Thyroid gland (tissue), 4 donors: Measurements from ENCODE around the gene PGM5.

ENCODE experiments used
- CTCF ChIP-seq, 6 experiments: fragments of 200-600 bp in 3 of 6; fragments of 450-650 bp in 3 of 6; sonication (generic) in 3 of 6; IDR thresholded peaks; one replicate each; pipeline ENCODE4 v1.5.1; 2016 to 2019; ENCODE audit warnings: antibody characterized with exemption in 6 of 6, mild to moderate bottlenecking in 2 of 6, inconsistent platforms in 1 of 6, moderate library complexity in 1 of 6
- POLR2A ChIP-seq, 2 donors: fragments of 450-650 bp; IDR thresholded peaks; one replicate each; pipeline ENCODE4 v1.6.1; 2017; ENCODE audit warnings: antibody characterized with exemption in 2 of 2, mild to moderate bottlenecking in 2 of 2, moderate library complexity in 1 of 2

DNA sequence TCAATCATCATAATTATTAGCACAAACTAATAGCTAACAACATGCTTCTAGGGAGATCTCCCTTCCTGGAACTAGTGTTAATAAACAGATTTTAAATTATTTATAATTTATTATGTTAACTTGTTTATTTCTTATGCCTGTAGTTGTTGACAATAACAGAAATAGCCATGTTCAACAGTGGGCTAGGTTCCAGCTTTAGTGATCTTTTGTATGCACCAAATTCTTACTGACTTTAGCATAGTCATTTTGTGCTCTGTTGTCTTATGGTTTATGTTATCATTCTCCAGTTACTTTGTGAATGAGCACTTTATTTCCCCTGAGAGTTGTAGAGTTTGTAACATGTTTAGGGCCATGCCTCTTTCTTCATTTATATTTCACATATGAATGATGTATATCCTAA is 113.7 kb downstream of the PGM5 start:
- TF ChIP-seq POLR2A (IDR thresholded peaks at IDR 0.05): no peak
- no peak for TF ChIP-seq CTCF (IDR thresholded peaks at IDR 0.05)
